Stimulated activated CD4-positive, alpha-beta T cell treated with anti-CD3 and anti-CD28 coated beads, Interleukin-1b, Interleukin-23, amount 100 ng/mL, for 1 hour (primary cell): ENCODE results near the gene SRSF4.
"Not testable (repeated sequence)": the region's sequence is repeated elsewhere in the genome, so short reads cannot be mapped to it uniquely, and the experiment has no call there.

ENCODE experiments used
- DNase-seq, 2 donors: peaks; one replicate each; pipeline ENCODE4 v3.0.0-alpha.2; 2020; ENCODE audit warnings: low read depth in 2 of 2

Gene SRSF4

DNA sequence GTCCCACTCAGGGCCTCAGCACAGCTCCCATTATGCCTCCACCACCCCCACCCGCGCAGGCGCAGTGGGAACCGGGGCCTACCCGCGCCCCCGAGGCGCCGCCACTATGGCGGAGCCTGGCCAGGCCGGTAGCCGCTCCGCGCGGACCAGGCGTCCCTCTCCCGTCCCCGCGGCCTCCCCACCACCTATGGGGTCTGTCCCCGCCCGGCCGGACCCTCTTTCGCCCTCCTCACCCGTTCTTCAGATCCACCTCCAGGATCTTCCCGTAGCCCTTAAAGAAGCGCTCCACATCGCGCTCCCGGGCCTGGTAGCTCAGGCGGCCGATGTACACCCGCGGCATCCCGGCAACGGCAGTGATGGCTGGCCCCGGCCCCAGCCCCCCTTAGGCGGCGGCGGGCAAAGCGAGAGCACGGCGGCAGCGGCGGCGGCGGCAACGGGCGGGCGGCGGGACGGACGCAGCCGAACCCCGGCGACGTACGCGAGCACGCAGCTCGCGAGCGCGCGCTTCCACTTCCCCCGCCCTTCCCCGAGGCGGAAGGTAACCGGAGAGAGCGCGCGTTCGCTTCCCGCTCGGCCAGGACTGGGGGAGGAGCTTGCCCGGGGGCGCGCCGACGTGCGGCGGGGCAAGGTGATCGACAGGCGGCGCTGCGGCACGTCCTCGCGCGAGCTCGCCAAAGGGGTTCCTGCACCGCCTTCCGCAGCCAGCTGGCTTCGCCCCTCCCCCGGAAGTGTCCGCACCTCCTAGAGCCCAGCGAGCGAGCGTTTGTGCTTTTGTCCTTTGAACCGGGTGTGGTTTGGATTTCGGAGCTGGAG, at the start of gene SRSF4:
Gene SRSF4, minus strand, starts transcription at position 488 of the 813 bp plus-strand sequence. Its CDS starts 148 bp downstream, at position 340.
- peak; percentile 96 to 97 for DNase-seq

DNA sequence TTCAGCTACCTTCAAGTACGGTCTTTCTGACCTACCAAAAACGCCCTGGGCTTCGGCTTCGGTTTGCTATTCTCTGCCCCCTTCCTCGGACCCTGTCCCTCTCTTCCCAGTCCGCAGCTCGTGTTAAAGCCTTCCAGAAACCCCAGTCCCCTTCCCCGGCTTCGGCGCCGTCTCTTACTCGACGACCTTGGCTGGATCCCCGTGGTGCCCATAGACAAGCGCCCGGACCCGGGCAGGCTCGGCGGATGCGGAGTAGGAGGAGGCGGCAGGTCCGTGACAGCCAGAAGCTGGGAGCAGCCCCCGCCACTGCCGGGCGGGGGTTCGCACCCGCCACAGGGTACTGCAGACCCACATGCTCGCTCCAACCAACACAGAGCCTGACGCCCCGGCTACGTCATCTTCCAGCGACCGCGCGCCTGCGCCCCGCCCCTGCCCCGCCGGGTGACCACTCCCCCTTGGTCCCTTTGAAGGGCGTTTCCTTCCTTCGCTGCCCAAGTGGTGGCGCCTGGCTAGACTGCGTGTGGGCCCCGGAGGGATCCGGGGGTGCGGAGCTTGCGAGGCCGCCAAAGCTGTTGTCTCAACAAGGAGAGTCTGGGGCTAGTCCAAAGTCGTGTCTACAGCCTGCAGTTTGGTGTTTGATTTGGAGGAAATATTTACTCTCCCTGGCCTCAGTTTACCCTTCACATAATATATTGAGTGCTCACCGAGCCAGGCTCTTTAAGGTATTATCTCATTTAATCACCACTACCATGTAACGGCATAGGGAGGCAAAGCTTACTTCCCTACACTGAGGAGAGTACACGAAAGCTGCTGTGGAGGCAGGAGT, 49.1 kb upstream of the SRSF4 start, which contains the start of gene MECR:
Gene MECR, minus strand, starts transcription at position 382 of the 826 bp plus-strand sequence. Its CDS starts 28 bp downstream, at position 354.
- DNase-seq, result peak; percentile 85 to 95

DNA sequence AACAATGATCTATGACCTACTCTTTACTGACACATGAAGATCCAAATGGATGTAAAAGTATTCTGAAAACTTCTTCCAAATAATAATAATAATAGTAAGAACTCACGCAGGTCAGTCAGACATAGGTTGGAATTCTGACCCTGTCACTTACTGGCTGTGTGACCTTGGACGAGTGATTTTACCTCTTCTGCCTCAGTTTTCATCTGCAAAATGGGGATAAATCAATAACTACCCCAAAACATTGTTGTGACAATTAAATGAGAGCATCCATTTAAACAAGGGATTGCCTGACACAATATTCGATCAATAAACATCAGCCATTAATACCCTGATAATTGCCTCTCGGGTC, 48.5 kb upstream of the SRSF4 start:
- no peak for DNase-seq

DNA sequence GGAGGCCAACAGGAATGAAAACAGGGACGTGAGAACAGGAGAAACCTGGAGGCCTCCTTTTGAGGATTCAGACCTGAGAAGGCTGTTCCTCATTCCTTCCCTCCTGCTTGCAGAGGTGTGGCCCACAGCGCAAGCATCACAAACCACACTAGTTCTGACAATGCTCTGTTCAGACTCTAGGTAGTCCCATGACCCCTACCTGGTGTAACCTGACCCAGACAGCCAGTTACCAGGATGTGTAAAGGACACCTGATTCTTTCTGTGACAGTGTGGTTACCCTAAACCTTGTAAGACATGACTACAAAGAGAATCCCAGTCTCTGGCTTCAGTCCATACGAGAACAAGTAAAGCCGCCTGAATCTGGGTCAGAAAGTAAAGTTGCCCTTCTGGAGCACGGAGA, 45.8 kb upstream of the SRSF4 start:
- DNase-seq, result no peak

DNA sequence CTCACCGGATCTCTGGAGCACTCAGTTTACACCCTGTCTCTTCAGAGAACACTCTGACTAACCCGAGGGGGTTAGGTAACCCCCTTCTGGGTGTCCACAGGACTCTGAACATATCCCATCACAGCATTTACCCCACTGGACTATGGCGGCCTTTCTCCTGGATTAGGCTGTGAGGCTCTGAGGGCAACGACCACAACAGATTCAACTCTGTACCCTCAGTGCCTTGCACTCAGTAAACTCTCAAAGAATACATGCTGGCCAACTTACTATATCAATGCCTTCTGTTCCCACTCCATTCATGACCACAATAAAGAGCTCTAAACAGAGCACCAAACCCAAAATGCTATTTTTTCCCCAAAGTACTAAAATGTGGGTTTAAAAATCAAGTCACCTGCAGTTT, 43.7 kb upstream of the SRSF4 start:
- DNase-seq, result no peak

DNA sequence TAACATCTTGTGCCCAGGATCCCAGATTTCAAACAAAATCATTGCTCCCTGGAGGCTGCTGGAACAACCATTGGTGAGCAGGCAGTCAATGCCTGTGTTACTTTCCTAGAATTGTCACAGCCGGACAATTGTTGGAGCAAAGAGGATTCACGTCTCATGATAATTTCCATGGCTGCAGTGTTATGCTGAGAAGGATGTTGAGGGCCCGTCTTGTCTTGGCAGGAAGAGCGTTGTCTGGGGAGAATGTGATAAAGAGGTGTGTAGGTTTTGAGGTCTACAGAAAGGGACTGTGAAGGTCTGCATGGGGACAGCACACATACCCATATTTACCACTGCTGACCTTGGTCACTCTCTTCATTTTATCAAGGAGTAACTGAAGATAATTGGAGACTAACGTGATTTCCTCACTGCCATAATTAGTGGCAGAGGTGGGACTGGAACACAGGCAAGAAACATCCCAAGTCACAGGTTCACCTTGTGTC, 42.7 kb upstream of the SRSF4 start:
- no peak for DNase-seq

DNA sequence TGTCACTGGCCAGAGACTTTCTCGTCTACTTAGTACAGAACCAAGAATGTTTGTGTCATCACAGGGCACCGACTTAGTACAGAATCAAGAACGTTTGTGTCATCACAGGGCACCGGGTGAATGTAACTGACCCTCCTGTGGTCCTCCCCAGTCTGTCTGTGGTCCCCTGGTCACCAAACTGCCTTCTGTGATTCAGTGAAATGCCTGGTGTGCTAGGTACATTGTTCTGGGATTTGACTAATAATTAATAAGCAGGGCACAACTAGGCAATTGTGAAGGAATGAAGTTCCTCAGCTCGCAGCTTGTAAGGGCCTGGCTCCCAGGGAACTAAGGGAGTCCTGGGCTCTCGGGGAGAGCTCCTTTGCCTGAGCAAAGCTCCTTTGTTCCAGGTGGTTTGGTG, 41.8 kb upstream of the SRSF4 start:
- DNase-seq, result no peak

DNA sequence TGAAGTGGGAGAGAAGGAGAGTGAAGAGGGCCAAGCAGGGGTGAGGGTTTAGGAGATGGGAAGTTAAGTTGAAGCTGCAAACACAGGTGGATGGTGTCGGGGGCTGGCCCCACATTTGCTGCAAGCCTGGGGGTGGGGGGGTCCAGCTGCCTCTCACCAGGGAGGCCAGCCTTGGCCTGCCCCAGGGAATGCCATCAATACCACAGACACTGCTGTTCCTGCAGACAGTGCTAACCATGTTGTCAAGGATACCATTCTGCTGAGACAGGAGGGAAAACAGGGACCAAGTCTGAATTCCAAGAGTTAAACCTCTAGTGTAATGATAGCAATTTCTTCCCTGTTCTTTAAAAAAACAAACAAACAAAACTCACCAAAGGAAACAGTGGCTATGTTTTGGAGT, 41.0 kb upstream of the SRSF4 start:
- DNase-seq, result no peak

DNA sequence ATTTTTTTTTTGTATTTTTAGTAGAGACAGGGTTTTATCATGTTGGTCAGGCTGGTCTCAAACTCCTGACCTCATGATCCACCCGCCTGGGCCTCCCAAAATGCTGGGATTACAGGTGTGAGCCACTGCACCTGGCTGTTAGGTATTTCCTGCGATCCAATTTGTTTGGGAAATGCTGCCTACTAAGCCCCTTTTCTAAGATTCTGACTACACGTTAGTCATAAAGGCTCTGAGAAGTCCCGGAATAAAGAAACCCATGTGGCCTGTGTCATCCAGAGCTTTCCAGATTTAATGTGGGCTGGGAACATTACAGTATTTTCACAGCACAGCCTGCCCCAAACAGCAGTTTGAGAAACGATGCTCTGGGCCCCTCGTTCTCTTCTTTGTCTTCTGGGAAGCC, 40.6 kb upstream of the SRSF4 start:
- not testable (repeated sequence) for DNase-seq

DNA sequence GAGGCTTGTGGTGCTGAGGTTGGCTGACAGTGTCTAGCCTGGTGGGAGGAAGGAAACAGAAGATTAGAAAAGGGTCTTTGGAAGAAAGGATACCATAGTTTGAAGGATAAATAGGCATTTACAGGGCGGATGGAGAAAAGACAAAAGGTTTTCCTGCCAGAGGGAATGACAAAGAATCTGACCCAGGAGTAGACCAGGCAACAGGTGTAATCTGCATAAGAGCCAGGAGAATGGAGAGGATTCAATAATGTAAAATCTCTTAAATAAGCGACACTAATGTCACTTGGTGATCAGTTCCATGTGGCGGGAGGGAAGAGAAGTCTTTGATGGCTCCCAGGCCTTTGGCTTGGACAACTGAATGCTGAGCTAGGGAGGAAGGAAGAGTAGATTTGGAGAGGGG, 39.6 kb upstream of the SRSF4 start:
- DNase-seq, result no peak

DNA sequence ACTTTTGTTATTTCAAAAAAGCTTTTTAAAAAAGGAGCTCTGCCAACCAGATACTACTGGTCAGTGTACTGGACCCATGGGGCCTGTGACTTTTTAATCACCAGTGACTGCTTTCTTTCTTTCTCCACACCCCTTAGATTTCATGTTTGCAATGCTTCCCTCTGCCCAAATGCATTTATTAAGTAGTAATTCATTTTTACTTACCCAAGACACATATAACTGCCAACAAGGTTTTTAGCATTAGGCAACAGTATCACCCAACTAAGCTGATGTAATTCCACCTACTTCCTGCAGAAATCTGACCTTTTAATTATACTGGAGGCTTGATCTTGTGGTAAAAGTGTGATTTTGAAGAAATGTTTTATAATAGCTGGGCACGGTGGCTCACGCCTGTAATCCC, 36.5 kb upstream of the SRSF4 start:
- no peak for DNase-seq

DNA sequence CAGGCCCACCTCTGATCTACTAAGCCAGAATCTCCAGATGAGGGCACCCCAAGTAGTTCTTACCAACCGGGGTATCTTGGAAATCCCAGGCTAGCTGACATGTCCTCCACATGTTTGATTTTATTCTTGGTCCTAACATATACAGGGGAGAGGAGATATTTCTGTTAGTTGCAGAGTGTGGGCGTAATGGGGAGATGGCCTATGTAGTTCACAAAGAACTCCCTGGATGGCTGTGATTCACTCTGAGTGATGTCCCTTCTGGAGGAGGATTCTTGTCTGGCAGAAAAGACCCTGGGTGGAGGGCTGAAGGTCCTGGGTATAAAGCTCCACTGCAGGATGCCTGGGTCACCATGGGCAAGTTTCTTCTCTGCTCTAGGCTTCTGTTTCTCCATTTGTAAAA, 35.9 kb upstream of the SRSF4 start:
- DNase-seq, result no peak

DNA sequence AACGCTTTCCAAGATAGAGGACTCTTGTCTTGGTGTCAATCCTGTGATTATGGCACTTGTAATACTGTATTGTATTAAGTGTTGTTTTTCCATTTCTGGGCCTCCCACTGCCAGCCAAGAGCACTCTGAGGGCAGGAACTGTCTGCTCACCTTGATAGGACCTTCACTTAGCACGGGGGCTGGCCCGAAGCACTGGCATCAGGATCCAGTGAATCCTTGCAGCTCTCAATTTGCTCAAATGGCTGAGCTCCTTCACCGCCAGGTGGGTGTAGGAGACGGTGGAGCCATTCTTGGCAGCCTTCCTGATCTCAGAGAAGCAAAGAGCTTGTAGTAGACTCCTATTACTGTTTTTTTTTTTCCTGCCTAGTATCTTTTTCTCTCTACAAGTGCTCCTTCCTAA, 31.4 kb upstream of the SRSF4 start:
- DNase-seq, result no peak

DNA sequence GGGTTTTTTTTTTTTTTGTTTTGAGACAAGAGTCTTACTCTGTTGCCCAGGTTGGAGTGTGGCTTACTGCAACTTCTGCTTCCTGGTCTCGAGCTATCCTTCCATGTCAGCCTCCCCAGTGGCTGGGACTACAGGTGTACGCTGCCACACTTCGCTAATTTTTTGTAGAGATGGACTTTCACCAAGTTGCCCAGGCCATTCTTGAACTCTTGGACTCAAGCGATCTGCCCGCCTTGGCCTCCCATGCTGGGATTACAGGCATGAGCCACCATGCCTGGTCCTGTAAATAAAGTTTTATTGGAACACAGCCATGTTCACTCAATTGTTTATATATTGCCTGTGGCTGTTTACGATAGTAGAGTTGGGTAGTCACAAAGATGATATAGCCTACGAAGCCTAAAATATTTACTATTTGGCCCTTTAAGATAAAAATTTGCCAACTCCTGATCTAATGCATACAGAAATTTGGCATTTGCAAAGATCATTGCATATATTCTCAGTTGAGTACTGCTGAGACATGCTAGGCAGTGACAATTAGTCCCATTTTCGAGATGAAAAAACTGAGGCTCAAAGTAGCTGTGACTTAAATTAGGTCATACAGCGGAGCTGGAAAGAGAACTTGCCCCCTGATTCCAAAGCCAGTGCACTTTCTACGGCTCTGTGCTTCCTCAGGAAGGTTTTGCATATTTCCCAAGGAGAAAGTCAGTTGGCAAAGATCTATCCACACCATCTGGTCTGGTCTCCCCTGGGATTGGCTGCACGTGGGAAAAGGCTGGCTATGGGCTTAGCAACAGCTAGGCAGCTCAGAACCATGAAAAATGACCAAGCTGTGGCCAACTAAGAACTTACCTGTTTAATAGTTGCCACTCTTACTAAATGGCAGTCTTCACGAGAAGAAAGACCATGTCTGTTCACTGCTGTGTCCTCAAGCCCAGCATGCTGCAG, 29.7 kb upstream of the SRSF4 start:
- DNase-seq, result no peak

DNA sequence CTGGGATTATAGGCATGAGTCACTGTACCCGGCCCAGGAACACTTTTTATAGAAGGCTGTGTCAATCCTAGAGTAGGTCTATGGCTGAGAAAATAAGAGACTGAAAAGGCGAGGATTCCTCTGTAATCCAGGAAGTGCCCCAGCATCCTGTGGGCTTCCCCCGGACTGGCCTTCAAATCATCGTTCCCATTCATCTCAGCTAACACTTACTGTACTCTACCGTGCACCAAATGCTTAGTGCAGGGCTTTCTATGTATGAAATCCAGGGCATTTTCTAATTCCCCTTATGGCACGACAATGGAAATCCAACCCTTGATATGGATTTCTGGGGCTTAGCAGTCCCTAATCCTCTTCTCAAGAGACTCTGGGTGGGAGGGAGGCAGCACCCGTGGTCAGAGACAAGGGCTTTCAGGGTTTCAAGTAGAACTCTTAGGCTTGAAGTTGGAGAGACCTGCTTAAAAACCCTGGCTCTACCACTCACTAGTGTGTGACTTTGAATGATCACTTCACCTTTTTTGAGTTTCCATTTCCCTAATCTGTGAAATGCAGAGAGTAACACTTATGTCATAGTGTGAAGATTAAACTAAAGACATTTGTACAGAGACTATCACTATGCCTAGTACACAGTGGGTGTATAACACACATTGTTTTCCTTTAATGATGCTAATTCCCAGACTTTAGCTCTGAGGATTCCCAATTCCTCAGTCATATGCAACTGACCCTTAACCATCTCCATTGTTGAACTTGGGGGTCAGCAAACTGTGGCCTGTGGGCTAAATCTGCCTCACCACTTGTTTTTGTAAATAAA, 28.8 kb upstream of the SRSF4 start:
- no peak for DNase-seq

DNA sequence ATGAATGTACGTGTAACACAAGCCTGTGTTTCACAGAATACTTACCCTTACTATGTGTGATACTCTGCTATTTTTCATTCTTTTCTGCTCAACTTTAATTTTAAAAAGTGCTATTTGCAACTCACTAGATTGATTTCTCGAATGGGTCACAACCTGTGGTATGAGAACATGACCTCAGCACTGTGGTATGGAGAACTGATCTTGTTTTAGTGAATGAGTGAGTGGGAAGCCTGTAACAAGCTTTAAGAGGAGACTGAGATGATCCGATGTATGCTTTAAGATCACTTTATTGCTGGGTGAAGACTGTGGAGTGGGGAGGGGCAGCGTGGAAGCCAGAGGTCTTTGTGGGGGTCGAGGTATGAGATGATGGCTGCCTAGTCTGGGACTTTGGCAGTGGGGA, 27.5 kb upstream of the SRSF4 start:
- no peak for DNase-seq

DNA sequence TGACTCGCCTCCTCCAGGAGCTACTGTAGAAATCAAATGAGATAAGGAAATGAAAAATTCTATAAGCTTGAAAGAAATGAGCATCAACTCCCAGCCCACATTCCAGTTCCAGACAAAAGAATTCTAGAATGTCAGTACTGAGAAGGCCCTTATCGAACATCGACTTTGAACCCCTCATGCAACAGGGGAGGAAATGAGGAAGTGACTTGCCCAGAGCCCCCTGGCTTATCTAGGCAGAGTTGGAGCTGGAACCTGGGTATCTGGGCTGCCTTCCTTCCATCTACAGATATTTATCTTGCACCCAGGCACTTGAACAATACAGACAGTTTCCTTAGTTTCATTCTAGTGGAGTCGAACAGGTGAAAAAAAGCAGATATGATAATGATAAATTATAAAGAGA, 26.7 kb upstream of the SRSF4 start:
- DNase-seq, result no peak

DNA sequence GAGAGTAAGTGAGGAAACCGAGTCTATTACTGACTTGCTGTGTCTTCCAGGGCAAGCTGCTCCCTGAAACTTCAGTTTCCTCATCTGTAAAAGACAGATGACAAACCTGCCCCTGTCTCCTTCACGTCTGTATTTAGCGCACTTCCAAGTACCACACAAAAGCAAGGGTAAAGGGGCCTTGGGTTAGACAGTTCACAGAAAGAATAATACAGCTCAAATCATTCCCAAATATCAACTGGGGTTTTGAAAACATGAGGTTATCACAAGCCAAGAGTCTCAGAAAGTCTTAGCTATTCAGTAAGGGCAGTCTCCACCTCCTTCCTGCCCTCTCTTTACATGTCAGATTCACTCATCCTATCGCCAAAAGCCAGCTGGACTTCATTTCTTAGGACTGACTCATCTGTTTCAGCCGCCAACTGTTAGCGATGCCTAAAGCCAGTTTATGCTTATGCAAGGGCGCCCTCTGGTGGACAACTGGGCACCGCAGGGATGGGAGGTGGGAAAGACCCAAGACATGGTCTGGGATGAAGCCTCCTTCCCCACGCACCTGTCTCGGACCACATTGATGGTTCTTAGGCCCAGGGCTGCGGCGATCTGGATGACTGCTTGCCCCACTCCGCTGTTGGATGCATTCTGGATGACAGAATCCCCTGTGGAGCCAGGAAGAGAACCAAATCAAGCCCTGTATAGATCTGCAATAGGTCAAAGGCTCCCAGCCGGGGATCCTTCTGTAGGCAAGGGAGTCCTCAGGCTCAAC, 21.1 kb upstream of the SRSF4 start:
- DNase-seq, result peak; percentile 72 to 84

DNA sequence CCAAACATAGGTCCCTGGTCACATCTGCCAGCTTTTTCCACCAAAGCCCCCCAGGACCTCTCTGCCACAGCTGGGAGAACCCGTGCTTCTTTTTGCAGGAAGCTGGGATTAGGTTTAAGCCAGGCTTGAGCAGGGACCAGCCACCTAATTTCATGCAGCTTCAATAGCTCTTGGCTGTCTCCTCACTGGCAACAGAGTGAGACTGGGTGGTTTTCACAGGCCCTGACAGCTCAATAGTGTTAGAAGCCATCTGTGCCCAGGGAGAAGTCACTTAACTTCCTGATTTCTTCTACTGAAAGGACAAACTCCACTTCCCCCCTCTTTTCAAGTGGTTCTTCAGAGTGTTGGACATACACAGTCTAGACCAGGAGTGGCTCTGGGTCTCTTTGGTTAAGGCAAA, 20.4 kb upstream of the SRSF4 start:
- no peak for DNase-seq

DNA sequence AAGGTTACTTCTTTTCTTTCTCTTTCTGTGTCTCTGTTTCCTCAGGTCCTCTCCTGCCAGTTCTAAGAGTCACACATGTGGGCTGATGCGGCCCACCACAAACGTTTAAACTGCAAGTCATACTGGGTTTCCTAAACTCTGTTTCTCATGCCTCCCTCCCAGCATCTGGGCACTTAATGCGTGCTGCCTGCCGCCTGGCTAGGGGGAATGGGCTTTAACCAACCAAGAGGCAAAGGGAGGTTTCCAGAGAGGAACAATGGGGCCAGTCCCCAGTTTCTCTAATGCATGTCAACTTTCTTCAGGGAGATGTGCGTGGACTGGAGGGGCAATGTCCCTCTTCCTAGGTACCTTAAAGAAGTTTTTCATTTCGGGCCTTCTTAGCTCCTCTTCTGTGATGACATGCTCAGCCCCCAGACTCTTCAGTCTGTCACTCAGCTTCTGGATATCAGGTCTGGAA, 19.9 kb upstream of the SRSF4 start:
- DNase-seq, result no peak
